ENCODE results near the gene KIRREL1. TPM values are rescaled to one million over a fixed set of nuclear protein-coding genes. Genes with fewer than 3 reads are reported as not detected.

The KIRREL1 gene
- total and polyA plus RNA-seq, 5 donors = 6.0 to 19.0 (median 14.7) TPM

DNA sequence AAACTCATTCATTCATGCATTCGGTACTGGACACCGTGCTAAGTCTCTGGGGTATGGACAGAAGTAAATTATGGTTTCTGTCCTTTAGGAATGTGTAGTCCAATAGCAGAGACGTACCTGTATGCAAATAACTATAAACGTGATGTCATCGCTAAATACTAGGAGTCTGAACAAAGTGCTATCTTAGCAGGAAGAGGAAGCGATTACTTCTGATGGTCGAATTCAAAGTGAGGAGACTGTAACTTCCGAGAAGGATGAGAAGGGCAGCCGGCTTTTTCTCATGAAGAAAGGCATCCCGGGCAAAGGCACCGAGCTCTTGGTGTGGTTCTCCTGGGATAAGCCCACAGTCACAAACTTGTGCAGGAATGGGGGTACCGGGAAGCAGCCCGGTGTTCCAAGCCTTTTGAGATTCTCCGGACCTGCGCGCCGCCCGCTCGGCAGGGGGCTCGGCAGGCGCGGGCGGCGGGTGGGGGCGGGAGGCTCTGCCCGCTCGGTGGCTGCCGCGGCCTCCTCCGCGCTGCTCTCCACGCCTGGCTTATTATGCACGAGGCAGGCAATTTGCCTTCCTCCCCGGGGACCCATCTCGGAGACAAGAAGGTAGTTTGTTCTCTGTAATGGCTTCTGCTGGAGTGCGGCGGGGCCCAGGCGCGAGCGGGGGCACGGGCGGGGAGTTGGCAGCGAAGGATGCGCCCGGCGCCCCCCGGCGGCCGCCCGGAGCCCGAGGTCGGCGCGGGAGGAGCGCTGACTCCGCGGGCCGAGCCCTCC is 119.7 kb downstream of the KIRREL1 start:
- no peaks in the 10 kb centered on the region for H3K27me3 ChIP-seq (ENCODE audit: control insufficient read depth, insufficient read depth)
- no peaks in the 10 kb centered on the region for H3K9me3 ChIP-seq (ENCODE audit: control insufficient read depth, low read length)
- no peak overlapping the region for H3K27ac ChIP-seq (ENCODE audit: low read length)
- intact Hi-C loops (cut with DNase I) = loop anchor here in 2 of 4 donors (10.0 kb wide), 1 partner anchor 118 kb away; the partner anchor contains the start of gene KIRREL1 (in 2 of the 2)
- DNase-seq (peak in 2 of 3 donors; percentile 72 to 76), ATAC-seq (peak; percentile 77 to 79)
- no peaks in the 10 kb centered on the region for H3K4me1 ChIP-seq (ENCODE audit: control insufficient read depth, insufficient read depth, low read length)
- H3K4me3 ChIP-seq (ENCODE audit: low read length) = peak overlapping the region; percentile 49
- WGBS = 5% methylated on average over 58 of the region's 58 CpGs

DNA sequence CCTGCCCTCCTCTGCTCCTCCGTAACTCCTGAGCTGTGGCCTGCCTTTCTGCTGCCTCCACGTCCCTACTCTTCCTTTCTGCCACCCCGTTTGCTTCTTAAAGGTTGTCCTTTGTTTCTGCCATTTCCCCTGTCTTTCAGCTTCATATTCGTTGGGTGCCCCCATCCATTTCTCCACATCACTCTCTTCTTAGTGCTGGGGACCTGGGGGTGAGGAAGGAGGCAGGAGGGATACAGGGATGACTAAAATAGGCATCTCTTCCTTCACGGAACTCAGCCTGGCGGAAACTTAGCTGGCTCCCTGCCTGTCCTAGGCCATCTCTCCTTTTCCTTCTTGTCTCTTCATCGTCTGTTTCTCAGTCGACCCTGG is 120.3 kb downstream of the KIRREL1 start:
- intact Hi-C loops (cut with DNase I) = loop anchor here in 2 of 4 donors (10.0 kb wide), 1 partner anchor 119 kb away; the partner anchor contains the start of gene KIRREL1 (in 2 of the 2)
- H3K4me3 ChIP-seq (ENCODE audit: low read length) = peak overlapping the region; percentile 49
- ATAC-seq (no peak), DNase-seq (no peak)
- H3K4me1 ChIP-seq (ENCODE audit: control insufficient read depth, insufficient read depth, low read length) = no peaks in the 10 kb centered on the region
- WGBS = 27% methylated on average over 8 of the region's 8 CpGs
- no peak overlapping the region for H3K27ac ChIP-seq (ENCODE audit: low read length)
- no peaks in the 10 kb centered on the region for H3K27me3 ChIP-seq (ENCODE audit: control insufficient read depth, insufficient read depth)
- no peaks in the 10 kb centered on the region for H3K9me3 ChIP-seq (ENCODE audit: control insufficient read depth, low read length)

DNA sequence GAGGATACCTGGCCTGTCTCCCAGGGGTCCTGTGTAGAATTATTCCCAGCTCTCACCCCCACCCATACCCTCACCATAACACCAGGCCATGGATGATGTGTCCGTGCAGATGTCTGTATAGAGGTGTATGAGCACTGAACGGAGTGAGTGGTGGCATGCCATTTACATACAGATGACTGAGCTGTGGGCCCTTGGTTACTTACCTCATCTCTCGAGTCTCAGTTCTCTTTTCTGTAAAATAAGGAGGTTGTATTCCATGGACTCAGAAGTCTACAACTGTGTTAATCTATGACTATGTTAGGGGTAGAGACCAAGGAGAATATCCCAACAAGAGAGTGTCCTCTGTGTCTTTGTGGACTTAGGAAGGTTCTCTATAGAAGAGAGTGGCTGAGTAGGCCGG is 121.7 kb downstream of the KIRREL1 start:
- Histone ChIP-seq H3K27me3 (ENCODE audit: control insufficient read depth, insufficient read depth) (no peaks in the 10 kb centered on the region), H3K27ac (ENCODE audit: low read length) (no peak overlapping the region), H3K4me1 (ENCODE audit: control insufficient read depth, insufficient read depth, low read length) (no peaks in the 10 kb centered on the region), H3K4me3 (ENCODE audit: low read length) (no peak overlapping the region), H3K9me3 (ENCODE audit: control insufficient read depth, low read length) (no peaks in the 10 kb centered on the region)
- 93% methylated on average over 4 of the region's 4 CpGs for WGBS
- ATAC-seq (no peak), DNase-seq (no peak)
- intact Hi-C loops (cut with DNase I) = loop anchor here in 2 of 4 donors (10.0 kb wide), 1 partner anchor 120 kb away; the partner anchor contains the start of gene KIRREL1 (in 2 of the 2)

DNA sequence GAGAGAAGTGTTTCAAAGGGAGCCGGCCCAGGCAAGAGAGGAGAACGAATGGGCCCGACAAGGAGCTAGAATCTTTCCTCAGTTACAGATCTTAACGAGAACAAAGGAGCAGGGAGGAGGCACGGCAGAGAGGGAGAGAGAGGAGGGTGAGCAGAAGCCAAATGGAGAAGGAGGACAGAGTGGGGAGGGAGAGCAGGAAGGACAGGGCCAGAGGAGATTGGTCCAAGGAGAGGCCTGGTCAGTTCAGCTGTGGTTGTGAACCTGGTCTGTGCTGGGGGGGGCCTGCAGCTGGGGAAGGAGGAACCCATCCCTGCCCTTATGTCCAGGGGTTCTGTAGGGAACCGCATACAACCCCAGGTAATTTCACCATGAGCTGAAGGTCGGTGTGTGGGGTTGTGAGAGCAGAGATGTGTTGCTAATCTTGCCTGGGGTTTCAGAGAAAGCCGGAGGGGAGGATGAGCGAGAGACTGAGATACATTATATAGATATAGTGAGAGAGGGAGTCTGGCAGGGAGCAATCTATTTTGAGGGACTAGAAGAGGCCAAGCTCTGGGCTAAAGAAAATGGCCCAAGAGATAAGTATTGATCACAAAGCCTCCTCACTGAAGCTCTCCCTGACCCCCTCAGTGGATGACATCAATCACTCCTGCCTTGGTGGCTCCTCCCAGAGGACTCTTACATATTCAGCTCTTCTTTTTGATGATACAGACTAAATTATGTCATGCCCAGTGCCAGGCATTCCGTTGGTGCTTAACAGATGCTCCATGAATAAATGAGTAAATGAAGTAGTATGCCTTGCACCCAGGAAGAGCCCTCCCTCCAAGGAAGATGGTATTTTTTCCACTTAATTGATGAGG is 123.1 kb downstream of the KIRREL1 start:
- DNase-seq (no peak), ATAC-seq (no peak)
- no peak overlapping the region for H3K4me3 ChIP-seq (ENCODE audit: low read length)
- no peak overlapping the region for H3K27ac ChIP-seq (ENCODE audit: low read length)
- H3K9me3 ChIP-seq (ENCODE audit: control insufficient read depth, low read length) = no peaks in the 10 kb centered on the region
- 80% methylated on average over 10 of the region's 10 CpGs for WGBS
- intact Hi-C loops (cut with DNase I) = loop anchor here in 2 of 4 donors (10.0 kb wide), 1 partner anchor 122 kb away; the partner anchor contains the start of gene KIRREL1 (in 2 of the 2)
- no peaks in the 10 kb centered on the region for H3K4me1 ChIP-seq (ENCODE audit: control insufficient read depth, insufficient read depth, low read length)
- H3K27me3 ChIP-seq (ENCODE audit: control insufficient read depth, insufficient read depth) = no peaks in the 10 kb centered on the region

DNA sequence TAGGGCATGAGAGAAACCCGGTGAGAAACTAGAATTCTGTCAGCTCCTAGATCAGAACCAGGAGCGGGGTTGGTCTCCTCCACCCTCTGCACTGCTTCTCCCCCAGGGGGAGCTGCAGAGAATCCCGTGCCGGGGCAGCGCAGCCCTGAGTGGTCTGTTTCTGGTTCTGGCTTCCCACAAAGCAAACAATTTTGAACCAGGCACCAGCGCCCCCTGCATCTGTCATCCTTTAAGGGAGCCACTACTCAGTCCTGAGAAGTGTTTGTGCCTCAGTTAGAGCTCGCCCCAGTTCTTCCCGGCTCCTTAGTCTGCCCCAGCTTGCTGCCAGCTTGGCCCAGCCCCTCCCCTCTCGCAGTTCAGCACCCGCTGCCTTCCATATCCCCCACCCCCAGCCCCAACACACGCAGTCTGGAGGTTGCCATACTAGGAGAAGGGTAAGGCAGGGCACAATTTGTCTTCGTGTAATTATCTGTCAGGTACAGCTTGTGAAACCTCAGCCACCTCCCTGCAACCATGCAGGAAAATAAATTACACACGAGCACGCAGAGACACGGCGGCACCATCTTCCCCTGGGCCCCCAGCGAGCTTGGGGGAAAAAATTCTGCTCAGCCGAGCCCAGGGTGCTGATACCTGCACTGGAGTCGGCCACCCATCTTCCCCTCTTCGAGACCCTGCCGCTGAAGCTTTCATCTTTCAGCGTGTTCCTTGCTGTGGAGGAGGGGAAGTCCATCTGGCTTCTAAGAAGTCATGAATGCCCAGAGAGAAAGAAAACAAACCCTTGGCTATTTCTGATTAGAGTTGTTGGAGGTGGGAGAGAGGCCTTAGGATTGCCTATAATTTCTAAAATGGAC is 124.6 kb downstream of the KIRREL1 start:
- Histone ChIP-seq H3K9me3 (ENCODE audit: control insufficient read depth, low read length) (no peaks in the 10 kb centered on the region), H3K27ac (ENCODE audit: low read length) (no peak overlapping the region), H3K4me1 (ENCODE audit: control insufficient read depth, insufficient read depth, low read length) (no peaks in the 10 kb centered on the region), H3K27me3 (ENCODE audit: control insufficient read depth, insufficient read depth) (no peaks in the 10 kb centered on the region), H3K4me3 (ENCODE audit: low read length) (peak overlapping the region; percentile 49)
- ATAC-seq = peak; percentile 66 to 70
- peak in 2 of 3 donors; percentile 53 to 64 for DNase-seq
- intact Hi-C loops (cut with DNase I) = loop anchor here in 2 of 4 donors (10.0 kb wide), 1 partner anchor 123 kb away; the partner anchor contains the start of gene KIRREL1 (in 2 of the 2)
- WGBS = 10% methylated on average over 22 of the region's 22 CpGs

DNA sequence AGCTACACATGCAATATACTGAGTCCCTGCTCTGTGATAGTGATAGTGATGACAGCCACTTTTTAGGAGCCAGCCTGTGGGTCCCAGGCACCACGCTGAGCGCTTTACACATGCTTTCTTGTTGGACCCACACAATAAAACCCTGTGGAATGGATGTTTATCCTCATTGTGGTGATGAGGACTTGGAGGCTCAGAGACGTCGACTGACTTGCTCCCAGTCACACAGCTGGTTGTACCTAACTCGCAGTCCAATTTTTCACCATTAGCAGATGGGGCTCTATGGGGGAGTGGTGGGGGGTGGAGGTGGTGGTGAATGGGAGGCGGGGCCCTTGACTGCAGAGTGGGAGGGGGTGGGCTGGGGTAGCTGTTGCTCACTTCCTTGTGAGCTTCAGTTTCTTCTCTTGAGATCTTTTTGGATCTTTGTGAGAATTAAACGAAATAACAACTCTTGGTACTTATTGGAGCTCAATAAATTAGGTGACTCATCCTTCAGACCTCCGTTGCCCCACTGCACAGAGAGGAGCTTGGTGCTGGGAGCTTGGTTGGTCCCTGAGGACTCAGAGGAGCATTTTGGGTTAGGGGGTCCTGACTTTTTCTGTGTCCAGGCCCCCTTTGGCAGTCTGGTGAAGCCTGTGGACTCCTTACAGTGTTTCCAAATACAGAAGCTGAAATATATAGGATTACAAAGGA is 125.4 kb downstream of the KIRREL1 start:
- H3K9me3 ChIP-seq (ENCODE audit: control insufficient read depth, low read length) = no peaks in the 10 kb centered on the region
- no peak overlapping the region for H3K27ac ChIP-seq (ENCODE audit: low read length)
- intact Hi-C loops (cut with DNase I) = loop anchor here in 2 of 4 donors (10.0 kb wide), 1 partner anchor 124 kb away; the partner anchor contains the start of gene KIRREL1 (in 2 of the 2)
- WGBS = 74% methylated on average over 8 of the region's 8 CpGs
- no peaks in the 10 kb centered on the region for H3K4me1 ChIP-seq (ENCODE audit: control insufficient read depth, insufficient read depth, low read length)
- H3K4me3 ChIP-seq (ENCODE audit: low read length) = no peak overlapping the region
- ATAC-seq (no peak), DNase-seq (no peak)
- H3K27me3 ChIP-seq (ENCODE audit: control insufficient read depth, insufficient read depth) = no peaks in the 10 kb centered on the region

DNA sequence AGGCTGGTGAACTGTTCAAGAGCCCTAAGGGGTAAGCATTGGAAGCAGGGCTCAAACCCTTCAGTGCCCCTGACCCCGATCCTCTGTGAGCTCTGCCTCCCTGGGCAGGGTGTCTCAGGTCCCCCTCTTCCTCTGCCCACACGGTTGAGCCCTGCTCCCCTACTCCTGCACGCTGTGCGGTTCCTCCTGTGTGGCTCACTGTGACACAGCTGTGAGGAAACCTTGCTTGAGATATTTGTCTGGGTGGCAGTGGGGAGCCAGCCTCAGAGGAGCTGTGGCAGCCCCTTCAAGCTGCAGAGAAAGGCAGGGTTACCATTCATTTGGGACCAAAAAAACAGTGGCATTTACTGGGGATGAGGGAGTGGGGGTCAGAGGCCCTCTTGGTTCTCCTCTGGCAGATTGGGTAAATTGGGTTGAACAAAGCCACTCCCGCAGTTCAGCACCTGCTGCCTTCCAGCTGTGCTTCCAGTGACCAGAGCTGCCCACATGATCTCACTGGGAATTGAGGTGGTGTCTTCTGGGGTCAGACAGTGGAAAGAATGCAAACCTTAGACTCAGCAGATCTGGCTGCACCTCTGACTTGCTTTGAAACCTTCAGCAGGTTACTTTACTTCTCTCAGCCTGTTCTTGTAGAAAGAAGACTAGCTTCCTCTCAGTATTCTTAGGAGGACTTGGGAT is 126.7 kb downstream of the KIRREL1 start:
- no peak overlapping the region for H3K27ac ChIP-seq (ENCODE audit: low read length)
- H3K4me3 ChIP-seq (ENCODE audit: low read length) = no peak overlapping the region
- intact Hi-C loops (cut with DNase I) = loop anchor here (5.0 to 10.0 kb wide), 4 partner anchors 125 to 155 kb away; partner anchors contain the start of gene KIRREL1 (in 4 of the 4)
- H3K27me3 ChIP-seq (ENCODE audit: control insufficient read depth, insufficient read depth) = no peaks in the 10 kb centered on the region
- ATAC-seq = no peak
- 82% methylated on average over 5 of the region's 5 CpGs for WGBS
- DNase-seq = no peak
- no peaks in the 10 kb centered on the region for H3K9me3 ChIP-seq (ENCODE audit: control insufficient read depth, low read length)
- H3K4me1 ChIP-seq (ENCODE audit: control insufficient read depth, insufficient read depth, low read length) = no peaks in the 10 kb centered on the region

DNA sequence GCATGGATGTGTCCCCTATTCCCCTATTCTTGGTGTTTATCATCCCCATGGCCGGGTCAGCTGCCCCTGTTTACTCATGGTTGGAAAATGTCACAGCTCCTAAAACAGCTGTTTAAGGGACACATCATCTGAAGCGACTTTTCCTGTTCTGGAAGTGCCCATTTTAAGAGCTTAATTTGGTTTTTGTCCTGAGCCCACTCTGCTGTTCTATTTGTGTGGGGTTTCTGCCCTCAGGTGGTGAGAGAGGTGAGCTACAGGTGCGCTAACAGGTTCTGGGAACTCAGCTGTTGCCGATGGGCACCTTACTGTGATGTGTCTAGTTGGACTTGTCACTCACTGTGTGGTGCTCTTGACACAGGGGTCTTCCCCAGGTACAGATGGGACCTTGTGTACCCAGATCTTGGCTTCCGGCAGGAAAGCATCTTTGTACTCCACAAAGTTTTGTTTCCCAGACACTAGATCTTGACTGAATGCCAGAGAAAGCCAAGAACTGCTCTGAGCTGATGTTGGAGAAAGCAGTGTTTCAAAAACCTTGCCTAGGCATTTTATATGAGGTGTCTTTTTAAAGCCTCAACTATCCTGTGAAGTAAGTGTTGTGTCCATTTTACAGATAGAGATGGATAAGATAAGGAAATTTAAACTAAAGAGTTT is 128.3 kb downstream of the KIRREL1 start:
- Histone ChIP-seq H3K9me3 (ENCODE audit: control insufficient read depth, low read length) (no peaks in the 10 kb centered on the region), H3K4me1 (ENCODE audit: control insufficient read depth, insufficient read depth, low read length) (no peaks in the 10 kb centered on the region), H3K27ac (ENCODE audit: low read length) (no peak overlapping the region), H3K4me3 (ENCODE audit: low read length) (no peak overlapping the region), H3K27me3 (ENCODE audit: control insufficient read depth, insufficient read depth) (no peaks in the 10 kb centered on the region)
- ATAC-seq (no peak), DNase-seq (no peak)
- WGBS = 30% methylated on average over 5 of the region's 5 CpGs
- intact Hi-C loops (cut with DNase I) = loop anchor here in 3 of 4 donors (5.0 to 10.0 kb wide), 3 partner anchors 129 to 157 kb away; partner anchors contain the start of gene KIRREL1 (in 2 of the 3)

DNA sequence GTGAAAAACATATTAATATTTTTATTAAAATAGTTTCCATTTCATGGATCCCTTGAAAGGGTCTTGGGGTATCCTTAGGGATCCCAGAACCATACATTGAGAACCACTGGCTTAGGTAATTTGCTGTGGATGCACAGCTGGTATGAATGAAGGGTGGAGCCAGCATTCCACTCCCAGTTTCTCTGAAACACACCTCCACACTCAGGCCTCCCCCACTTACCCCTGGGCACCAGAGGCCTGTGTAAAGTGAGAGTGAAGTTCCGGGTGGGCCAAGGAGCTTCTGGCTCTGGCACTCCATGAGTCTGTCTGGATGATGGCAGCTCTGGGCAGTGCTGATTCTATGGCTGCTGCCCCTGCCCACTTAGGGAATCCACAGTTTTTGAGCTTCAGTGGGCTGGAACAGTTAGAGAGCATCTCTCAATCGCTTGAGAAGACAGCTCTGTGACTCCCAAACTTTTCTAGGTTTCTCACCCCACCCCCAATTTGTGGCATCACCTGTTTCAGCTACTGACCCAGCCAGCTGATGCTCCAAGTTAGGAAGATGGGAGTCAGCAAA is 129.5 kb downstream of the KIRREL1 start:
- intact Hi-C loops (cut with DNase I) = loop anchor here in 3 of 4 donors (5.0 to 10.0 kb wide), 3 partner anchors 131 to 158 kb away; partner anchors contain the start of gene KIRREL1 (in 2 of the 3)
- 78% methylated on average over 2 of the region's 2 CpGs for WGBS
- Histone ChIP-seq H3K4me3 (ENCODE audit: low read length) (no peak overlapping the region), H3K27ac (ENCODE audit: low read length) (no peak overlapping the region), H3K9me3 (ENCODE audit: control insufficient read depth, low read length) (no peaks in the 10 kb centered on the region), H3K27me3 (ENCODE audit: control insufficient read depth, insufficient read depth) (no peaks in the 10 kb centered on the region), H3K4me1 (ENCODE audit: control insufficient read depth, insufficient read depth, low read length) (no peaks in the 10 kb centered on the region)
- ATAC-seq (no peak), DNase-seq (no peak)
